GM19395 (cell line): ENCODE measurements around the gene CNEP1R1.

Source experiments
- ATAC-seq: cut with Tn5 transposase; IDR thresholded peaks from one replicate; pipeline ENCODE4 v1.9.1; 2021; ENCODE audit warnings: mild to moderate bottlenecking, moderate library complexity; ENCODE audit not compliant: unreplicated experiment

The CNEP1R1 gene

GRCh38 chr16:50059669-50060068 lies 34.6 kb downstream of the CNEP1R1 start:
- no peak for ATAC-seq

DNA sequence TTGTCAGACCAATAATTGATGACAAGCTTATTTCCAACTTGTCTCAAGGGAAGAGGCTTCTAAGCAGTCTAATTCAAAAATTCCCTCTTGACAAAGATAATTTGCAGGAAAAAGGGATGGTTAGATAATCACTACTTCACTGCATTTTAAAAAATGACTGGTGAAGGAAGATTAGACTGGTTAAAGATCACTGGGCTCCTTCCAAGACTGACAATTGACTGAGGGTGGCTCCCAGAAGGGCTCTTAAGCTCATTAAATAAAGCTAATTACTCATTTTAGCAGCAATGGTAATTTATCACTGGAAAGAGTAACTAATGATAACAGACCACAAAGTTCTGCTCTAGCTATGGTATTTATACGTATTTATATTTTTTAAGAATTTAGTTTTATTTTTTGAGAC lies 36.3 kb downstream of the CNEP1R1 start:
- no peak for ATAC-seq

- ATAC-seq = no peak
These were observed 40.2 kb downstream of the CNEP1R1 start for GRCh38 chr16:50065241-50065623.

- ATAC-seq = peak; percentile 77
These were observed 40.8 kb downstream of the CNEP1R1 start, which contains the start of gene HEATR3 for GRCh38 chr16:50065624-50066481. Gene HEATR3 (plus strand): TSS chr16:50065970. CDS start chr16:50066132, 162 bp downstream.

- ATAC-seq = no peak
These were observed 41.7 kb downstream of the CNEP1R1 start for GRCh38 chr16:50066482-50067289.

- ATAC-seq = no peak
These were observed 42.3 kb downstream of the CNEP1R1 start for GRCh38 chr16:50067290-50067853.

DNA sequence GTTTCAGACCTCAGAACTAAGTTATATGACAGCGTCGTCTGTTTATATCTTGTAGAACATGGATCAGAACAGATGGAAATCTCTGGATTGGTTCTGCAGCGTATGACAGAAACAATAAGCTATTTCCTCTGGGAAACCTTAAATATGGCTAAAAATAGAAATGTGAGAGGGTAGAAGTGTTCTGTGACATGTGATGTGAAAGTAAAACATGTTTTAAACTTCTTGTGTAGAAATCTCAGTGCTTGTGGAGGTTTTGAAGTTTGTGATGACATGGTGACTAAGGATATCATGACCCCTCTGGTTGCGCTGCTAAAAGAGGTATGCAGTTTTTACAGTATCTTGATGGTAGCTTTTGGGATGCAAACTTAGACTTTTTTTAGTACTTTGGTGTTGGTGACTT lies 43.5 kb downstream of the CNEP1R1 start:
- ATAC-seq = no peak

DNA sequence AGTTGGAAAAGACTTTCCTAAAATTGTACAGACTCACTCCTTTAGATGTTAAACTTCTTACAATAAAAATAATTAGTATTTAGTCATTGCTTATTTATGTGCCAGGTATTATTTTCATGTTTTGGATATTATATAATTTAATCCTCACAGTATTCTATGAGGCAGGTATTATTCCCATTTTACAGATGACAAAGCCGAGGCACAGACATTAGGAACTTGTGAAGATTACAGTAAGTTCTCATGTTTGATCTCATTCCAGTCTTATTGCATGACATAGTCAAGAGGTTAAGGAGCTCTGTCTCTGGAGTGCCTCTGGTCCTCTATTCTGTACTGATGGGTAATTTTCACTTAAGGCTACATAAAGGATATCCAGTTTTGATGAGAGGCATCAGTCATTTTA lies 44.0 kb downstream of the CNEP1R1 start:
- ATAC-seq = no peak

DNA sequence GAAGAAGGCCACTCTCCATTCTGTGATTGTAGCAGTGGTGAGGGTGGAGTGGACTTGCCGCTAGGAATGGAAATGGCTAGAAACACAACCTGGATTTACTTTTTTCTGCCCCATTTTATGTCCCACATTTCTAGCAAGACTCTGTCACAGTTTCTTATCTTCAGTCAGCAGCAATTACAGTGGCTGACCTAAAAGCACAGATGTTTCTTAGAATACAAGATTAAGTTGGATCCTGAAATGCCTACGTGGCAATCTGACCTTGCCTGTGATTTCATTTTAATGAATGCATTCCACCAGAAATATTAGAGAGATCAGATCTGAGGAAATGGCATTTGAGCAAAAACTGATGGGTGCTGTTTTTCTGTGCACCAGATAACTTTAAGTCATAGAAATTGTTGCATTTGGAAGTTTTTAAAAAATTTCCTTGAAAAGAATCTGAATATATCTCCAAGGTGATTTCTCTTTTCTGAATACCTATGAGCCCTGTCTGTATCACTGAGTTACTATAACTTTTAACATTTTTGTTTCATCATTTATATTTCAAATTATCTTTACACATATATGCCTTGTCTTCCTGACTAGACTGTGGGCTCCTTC lies 46.1 kb downstream of the CNEP1R1 start:
- no peak for ATAC-seq

DNA sequence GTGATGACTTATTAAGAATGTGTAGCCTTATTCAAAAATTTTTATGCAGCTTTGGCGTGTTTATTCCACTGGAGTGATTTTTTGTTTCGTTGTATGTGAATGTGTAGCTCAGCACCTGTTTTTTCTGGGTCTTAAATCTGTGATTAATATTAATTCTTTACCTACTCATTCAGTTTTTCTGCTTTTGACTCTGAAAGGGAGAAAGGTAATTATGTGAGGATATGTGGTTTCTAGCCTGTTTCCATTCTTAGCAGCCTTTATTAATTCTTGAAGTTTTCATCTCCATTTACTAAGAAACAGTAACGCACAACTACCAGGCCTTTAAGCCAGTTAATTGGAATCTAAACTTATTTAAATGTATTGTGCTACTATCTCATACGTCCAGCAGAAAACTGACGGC lies 47.7 kb downstream of the CNEP1R1 start:
- no peak for ATAC-seq

- ATAC-seq = no peak
These were observed 54.5 kb downstream of the CNEP1R1 start for GRCh38 chr16:50079397-50080140.

DNA sequence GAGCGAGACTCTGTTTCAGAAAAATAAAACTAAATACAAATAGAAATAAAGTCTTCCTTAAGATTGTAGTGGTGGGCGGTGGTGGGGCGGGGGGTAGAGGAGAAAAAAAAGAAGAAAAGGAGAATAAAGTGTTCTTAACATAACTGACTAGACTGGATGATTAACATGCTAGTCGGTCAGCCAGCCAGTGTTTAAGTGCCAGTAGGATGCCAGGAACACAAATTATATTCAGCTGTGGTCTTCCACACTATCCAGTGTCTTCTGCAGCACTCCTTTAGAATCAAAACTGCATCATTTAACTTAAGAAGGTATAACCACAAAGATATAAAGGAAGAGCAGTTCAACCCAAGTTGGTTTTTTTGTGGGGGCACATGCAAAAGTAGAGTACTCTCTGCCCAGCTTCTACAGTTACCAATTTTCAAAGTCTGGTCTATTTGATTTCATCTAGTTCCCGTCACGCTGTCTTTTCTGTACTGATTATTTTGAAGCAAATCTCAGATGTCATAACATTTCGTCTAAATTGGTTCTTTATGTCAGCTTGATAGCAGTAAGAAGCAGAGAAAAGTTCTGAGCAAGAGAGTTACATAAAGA lies 56.5 kb downstream of the CNEP1R1 start:
- no peak for ATAC-seq

DNA sequence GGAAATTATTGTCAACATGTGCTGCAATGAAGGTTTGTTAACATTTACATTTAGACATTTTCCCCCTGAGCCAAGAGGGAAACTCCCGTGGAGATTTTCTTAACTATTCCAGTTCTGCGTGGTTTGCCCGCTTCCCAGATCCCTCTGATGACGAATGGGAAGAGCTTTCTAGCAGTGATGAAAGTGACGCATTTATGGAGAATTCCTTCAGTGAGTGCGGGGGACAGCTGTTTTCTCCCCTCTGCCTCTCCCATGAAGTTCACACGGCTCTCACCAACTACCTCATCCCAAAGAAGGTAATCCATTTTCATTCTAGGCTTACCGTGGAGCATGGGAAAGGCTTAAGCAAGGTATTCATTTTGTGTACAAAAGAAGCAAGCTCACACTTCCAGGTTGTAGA lies 59.0 kb downstream of the CNEP1R1 start:
- ATAC-seq = no peak

DNA sequence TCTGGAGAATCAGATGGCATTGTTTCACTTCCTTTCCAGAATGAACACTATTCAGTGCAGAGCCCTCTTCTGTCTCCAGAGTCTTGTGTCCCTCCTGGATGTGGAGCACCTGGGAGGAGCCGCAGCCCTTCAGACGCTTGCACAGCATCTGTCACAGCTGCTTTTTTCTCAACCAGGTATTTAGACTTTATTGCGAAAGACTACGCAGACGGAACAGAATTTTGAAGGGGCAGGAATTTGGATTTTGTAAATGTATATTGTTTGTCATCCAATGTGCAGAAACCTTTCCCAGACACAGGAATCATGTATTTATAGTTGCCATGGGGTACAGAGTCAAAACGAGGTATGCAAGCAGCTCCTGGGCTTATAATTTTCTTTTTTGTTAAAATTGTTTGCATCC lies 61.2 kb downstream of the CNEP1R1 start:
- no peak for ATAC-seq
